ENCODE results near the gene FXYD6.
"Not testable (repeated sequence)": the region's sequence is repeated elsewhere in the genome, so short reads cannot be mapped to it uniquely, and the experiment has no call there.

The FXYD6 gene

GRCh38 chr11:117815262-117815803, 61.1 kb downstream of the FXYD6 start:
- DNase-seq: peak; percentile 65 to 73

- DNase-seq: peak; percentile 84 to 86
These were observed 61.6 kb downstream of the FXYD6 start for GRCh38 chr11:117814766-117815261.

DNA sequence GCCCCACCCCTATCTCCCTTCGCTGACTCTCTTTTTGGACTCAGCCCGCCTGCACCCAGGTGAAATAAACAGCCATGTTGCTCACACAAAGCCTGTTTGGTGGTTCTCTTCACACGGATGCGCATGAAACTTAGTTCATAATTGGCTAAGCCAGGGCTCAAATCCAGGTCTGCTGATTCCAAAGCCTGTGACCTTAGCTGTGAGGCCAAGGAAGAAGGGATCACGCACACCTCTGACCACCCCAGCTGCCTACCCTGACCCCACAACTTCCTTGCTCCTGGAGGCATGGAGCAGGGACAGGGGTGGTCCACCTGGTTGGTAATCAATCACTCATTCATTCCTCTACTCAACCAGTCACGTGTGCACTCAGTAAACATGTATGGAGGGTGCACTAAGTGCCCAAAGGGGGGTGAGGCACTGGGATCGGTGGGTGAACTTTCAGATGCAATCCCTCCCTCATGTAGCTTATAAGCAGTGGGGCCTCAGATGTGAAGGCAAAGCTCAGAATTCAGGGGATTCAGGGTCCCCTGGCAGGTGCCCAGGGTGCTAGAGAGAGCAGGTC, 62.2 kb downstream of the FXYD6 start:
- DNase-seq: no peak

GRCh38 chr11:117810056-117810451, 66.4 kb downstream of the FXYD6 start:
- not testable (repeated sequence) for DNase-seq

GRCh38 chr11:117809236-117810055, 67.0 kb downstream of the FXYD6 start:
- peak; percentile 58 to 69 for DNase-seq

- DNase-seq: no peak
These were observed 67.7 kb downstream of the FXYD6 start for GRCh38 chr11:117808784-117809183.

GRCh38 chr11:117807482-117808327, 68.8 kb downstream of the FXYD6 start:
- peak; percentile 86 to 89 for DNase-seq

- no peak for DNase-seq
These were observed 69.6 kb downstream of the FXYD6 start for GRCh38 chr11:117806846-117807245.

DNA sequence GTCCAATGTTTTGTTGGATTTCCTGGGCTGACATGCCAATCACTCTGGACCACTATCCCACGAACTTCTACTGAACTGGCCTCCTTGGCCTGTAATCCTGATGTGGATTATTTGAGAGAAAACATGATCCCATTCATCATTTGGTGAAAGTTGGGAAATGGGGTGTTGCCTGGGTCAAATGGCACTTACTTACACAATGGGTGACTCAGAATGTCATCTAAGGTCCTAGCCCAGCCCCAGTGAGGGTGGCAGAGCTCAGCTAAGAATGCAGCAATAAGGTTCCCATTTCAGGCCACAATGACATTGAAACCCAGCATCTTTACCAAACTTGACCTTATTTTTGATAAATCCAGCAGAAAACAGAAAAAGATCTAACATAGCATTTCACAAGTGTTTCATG, 71.4 kb downstream of the FXYD6 start:
- no peak for DNase-seq

- no peak for DNase-seq
These were observed 72.6 kb downstream of the FXYD6 start for GRCh38 chr11:117803896-117804295.

DNA sequence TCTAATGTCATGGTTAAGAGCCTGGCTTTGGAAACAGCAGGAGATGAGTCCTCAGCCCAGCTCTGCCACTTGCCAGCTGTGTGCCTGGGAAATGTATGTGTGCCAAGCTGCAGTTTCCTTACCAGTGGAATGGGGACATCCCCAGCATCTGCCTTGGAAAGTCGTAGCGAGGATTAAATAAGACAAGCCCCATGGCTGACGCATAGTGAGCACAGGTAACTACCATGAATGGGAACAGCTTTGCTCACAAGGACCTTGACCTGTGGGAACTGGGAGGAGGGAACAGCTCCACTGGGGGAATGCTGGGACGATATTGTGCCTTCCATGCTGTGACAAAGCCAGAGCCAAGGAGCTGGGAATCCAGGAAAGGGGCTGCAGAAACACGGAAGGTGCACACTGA, 76.8 kb downstream of the FXYD6 start:
- DNase-seq: no peak

DNA sequence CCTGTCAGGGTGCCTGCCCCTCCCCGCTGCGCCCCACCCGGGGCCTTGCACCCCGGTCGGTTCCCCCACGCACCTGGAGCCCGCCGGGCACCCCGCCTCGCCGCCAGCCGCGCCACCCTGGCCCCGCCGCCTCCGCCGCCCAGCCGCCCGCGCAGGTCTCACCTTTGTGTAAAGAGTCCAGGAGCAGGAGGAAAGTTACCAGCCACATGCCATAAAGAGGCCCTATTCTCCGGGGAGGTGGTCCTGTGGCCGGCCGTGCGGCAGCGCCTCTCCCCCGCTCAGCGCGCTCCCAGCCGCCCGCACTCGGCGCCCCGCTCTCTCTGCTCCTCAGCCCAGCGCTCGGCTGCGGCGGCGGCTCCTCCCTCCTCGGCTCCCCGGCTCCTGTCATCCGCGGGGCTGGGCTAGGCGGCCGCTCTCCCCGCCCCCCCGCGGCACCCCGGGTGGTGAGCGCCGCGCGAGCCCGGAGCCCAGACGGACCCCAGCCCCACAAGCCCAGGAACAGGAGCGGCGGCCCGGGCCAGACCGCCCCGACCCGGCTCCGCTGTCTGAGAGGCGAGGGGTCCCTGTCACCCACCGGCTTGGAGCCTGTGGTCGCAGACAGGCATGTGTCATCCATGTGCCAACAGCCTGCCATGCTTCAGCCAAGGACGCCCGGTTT, 79.5 kb downstream of the FXYD6 start, which contains the start of gene DSCAML1:
DSCAML1 (minus strand) TSS at position 345 of the 658 bp plus-strand sequence; CDS start at position 208, 137 bp downstream.
- peak; percentile 46 to 57 for DNase-seq

GRCh38 chr11:117796456-117796871, 80.0 kb downstream of the FXYD6 start:
- no peak for DNase-seq

DNA sequence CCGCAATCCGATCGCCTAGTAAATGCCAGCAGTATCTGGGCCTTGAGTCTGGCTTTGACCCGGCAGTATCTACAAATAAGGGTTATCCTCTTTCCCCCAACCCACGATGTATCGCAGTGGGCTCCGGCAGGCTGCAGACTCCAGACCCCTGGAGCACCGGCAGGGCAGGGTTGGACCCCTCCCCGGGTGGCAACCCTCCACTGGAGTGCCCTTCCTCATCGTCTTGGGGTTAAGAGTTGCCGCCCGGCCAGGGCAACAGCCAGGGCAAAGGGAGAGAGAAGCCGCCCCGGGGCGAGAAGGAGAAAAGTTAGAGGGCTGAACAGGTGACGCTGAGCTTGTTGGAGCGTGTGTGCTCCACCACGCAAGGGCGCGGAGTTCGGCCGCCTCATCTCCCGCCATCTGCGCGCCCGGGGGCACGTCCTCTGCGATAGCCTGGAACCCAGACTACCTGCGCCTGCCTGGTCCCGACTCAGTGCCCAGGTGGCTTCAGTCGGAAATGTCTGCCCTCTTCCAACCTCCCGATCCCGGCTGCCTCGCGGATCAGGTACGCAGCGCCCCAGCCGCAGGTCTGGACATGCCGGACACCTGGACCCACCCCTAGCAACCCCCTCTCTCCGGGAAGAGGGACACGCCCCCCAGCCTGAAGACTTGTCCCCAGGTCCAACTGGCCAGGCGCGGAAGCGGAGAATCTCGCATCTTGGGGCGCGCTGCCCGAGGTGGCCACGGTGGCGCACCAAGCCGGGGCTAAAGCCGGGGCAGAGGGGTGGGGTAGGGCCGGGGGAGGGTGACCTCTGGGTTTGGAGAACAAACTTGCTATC, 80.6 kb downstream of the FXYD6 start:
- DNase-seq: no peak

DNA sequence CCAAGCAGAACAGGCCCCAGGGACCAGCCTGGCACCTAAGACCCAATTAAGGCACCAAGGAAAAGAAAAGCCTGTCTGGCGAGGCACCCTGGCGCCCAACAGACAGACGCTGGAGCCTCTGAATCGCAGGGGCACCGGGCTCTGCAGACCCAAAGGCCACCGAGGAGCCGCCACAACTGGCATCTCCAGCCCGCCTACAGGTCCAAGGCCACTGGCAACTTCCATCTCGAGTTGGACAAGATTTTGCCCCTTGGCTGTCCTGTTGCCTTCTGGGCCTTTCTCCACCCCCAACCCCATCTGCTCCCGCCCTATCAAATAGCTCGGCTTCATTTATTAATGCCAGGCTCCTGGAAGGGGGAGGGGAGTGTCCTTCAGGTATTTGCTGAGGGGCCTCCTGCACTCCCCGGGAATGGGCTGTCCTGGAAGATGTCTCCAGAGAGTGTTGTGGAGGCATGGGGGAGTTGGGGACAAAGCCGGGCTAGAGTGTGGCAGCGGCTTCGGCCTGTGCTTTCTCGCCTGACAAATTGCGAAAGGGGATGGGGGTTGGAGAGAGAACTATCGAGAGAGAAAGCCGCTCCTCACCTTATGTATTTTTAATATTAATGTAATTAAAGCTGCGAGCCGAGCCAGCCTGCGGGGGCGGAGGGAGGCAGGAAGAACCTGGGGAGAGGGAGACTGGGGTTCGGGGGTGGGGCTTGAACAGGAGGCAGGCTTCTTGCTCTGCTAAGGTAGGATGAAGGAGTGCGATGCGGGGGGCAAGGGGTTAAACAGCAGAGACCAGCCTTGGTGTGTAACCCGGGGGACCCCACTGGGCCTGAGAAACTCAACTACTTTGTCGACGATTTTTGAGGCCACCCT, 81.5 kb downstream of the FXYD6 start:
- DNase-seq: no peak

DNA sequence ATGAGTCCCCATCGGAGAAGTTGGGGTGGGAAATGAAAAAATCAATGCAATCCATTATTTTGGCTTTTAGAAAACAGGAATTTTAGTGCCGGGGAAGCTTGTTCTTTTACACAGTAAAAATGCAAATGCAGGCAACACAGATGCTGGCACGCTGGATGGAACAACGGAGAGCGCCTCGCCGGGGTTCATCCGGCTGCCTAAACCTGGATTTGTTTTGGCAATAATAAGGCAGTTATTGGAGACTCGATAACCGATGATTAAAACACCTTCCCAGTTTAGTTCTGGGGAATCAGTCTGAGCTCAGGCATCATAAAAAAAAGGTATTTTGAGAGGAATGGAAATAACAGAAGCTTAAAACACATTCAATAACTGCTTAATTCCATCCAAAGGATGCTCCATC, 82.3 kb downstream of the FXYD6 start:
- no peak for DNase-seq

DNA sequence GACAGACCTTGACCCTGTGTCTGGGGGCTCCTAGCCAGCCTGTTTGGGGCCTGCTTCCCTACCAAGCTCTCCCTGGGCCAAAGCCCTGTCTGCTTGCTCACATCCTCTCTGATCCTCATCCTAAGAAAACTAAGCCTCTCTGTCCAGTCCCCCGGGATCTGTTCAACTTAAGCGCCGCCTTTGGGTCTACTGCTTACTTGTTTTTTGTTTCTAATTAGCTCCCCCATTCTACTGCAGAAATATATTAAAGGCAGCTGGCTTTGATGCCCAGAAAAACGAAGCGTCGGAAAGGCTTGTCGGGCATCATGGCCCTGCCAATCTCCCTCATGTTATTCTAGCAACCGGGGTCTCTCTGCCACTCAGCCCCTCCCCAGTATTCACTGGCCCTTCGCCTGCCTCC, 82.9 kb downstream of the FXYD6 start:
- DNase-seq: no peak

DNA sequence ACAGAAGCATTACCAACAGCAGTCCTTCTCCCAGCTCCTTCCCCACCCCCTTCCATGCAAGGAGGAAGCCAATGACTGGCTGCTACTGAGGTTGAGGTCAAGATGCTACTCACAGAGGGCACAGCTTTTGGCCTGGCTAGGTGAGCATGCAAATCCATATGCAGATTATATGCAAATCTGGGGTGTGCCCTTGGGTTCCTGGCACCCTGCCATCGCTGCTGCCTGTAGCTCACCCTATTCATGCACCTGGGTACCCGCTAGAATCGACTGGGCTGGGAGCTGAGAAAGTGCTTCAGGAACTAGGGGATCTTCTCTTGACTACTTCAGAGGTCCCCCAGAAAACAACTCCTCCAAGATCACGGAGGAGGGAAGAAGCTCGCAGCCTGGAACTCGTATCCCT, 83.5 kb downstream of the FXYD6 start:
- DNase-seq: no peak

- no peak for DNase-seq
These were observed 84.2 kb downstream of the FXYD6 start for GRCh38 chr11:117792241-117792640.

DNA sequence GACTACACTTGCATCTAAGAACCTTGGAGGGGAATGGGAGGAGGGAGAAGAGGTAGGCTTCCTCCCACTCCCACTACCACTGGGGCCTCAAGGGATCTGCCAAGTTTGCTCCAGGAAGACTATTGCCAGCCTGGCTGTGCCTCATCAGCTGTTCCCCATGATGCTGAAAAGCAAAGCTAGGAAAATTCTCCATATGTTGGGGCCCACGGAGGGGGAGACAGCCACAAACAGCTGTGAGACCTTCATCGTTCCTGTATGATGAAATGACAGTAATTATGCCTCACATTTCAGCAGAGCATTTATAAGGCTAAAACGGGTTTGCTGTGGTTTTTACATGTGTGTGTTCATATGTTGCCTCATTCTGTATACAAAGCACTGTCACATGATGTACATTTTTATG, 86.2 kb downstream of the FXYD6 start:
- no peak for DNase-seq

DNA sequence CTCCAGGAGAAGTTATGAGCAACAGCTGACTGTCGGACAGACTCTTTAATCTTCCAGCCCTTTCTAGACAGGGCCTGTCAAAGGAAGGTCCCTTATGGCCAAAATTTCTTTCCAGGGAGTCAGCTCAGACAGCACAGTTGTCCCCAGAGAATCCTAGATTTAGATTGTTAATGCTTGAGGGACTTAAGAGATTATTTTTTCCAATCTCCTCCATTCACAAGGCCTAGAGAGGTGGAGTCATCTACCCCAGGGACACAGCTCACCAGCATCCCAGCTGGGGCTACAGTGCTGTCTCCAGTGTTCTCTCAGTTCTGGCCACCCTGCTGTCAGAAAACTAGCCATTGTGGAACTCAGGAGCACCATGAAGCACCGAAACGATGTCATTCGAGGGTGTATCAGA, 87.2 kb downstream of the FXYD6 start:
- no peak for DNase-seq
